Measurements from ENCODE around the gene ACVRL1.
A peak's percentile ranks its signal among the peaks of the same experiment; 100 is the strongest.
"Not testable (repeated sequence)": the region's sequence is repeated elsewhere in the genome, so short reads cannot be mapped to it uniquely, and the experiment has no call there.

ACVRL1 gene

GRCh38 chr12:51874486-51874885 lies 32.8 kb upstream of the ACVRL1 start:
- no peak for DNase-seq

- no peak for DNase-seq
Observed at GRCh38 chr12:51879102-51879501, 28.2 kb upstream of the ACVRL1 start.

- DNase-seq = no peak
Observed at GRCh38 chr12:51883295-51883694, 24.0 kb upstream of the ACVRL1 start.

- no peak for DNase-seq
Observed at GRCh38 chr12:51883998-51884675, 23.2 kb upstream of the ACVRL1 start.

GRCh38 chr12:51884676-51885229 lies 22.6 kb upstream of the ACVRL1 start:
- no peak for DNase-seq

- DNase-seq = not testable (repeated sequence)
Observed at GRCh38 chr12:51885294-51886020, 21.8 kb upstream of the ACVRL1 start.

- peak; percentile 45 for DNase-seq
Observed at GRCh38 chr12:51886021-51886710, 21.1 kb upstream of the ACVRL1 start.

GRCh38 chr12:51887476-51888315 lies 19.6 kb upstream of the ACVRL1 start, which contains the start of gene ANKRD33:
Gene ANKRD33 (plus strand): TSS chr12:51888103. CDS start chr12:51888187, 84 bp downstream.
- DNase-seq = no peak

- no peak for DNase-seq
Observed at GRCh38 chr12:51888316-51889215, 18.7 kb upstream of the ACVRL1 start.

GRCh38 chr12:51889216-51890132 lies 17.8 kb upstream of the ACVRL1 start:
- no peak for DNase-seq

- no peak for DNase-seq
Observed at GRCh38 chr12:51890133-51890464, 17.2 kb upstream of the ACVRL1 start.

GRCh38 chr12:51890511-51891171 lies 16.7 kb upstream of the ACVRL1 start:
- no peak for DNase-seq

GRCh38 chr12:51891843-51892242 lies 15.5 kb upstream of the ACVRL1 start:
- no peak for DNase-seq

GRCh38 chr12:51893786-51894185 lies 13.5 kb upstream of the ACVRL1 start:
- DNase-seq = no peak

GRCh38 chr12:51895378-51896135 lies 11.7 kb upstream of the ACVRL1 start:
- no peak for DNase-seq

- no peak for DNase-seq
Observed at GRCh38 chr12:51896236-51896635, 11.1 kb upstream of the ACVRL1 start.

- DNase-seq = no peak
Observed at GRCh38 chr12:51897181-51897580, 10.1 kb upstream of the ACVRL1 start.

- DNase-seq = no peak
Observed at GRCh38 chr12:51898506-51898905, 8.8 kb upstream of the ACVRL1 start.

- no peak for DNase-seq
Observed at GRCh38 chr12:51898937-51899336, 8.4 kb upstream of the ACVRL1 start.

Data from CD4-positive, alpha-beta T cell treated with Interleukin-12 subunit alpha and Interleukin-12 subunit beta, for 1 hour (primary cell).